H1 (cell line): ENCODE data around the gene COL4A4. TPM values are rescaled to one million over a fixed set of nuclear protein-coding genes. Genes with fewer than 3 reads are reported as not detected.

ENCODE experiments used
- CTCF ChIA-PET: fragments of 300-600 bp; sonication (Branson Sonifier 250); formaldehyde crosslinking; loops from one replicate; lab custom pipeline; 2021; ENCODE audit not compliant: partially characterized antibody; lab: Charles Lee
- POLR2A ChIA-PET: fragments of 300-600 bp; sonication (Branson Sonifier 250); formaldehyde crosslinking; loops from one replicate; lab custom pipeline; 2021; ENCODE audit warnings: inconsistent platforms; ENCODE audit not compliant: partially characterized antibody; lab: Charles Lee
- DNase-seq, 2 experiments: peaks; one replicate each; pipeline versions ENCODE4 v3.0.0 to v3.0.0-alpha.2; 2010 to 2022; ENCODE audit warnings: low spot score in 2 of 2, low read depth in 1 of 2, mixed read lengths in 1 of 2
- FAIRE-seq: peaks from 2 replicates; lab custom pipeline; 2011; peaks lifted over from hg19 to GRCh38; lab: Jason Lieb, UNC
- H2AFZ ChIP-seq: 2 replicates; pipeline ENCODE4 v1.8.1; 2012; ENCODE audit warnings: low read length, inconsistent platforms
- H2AK5ac ChIP-seq: 2 replicates; pipeline ENCODE4 v1.6.1; 2013; ENCODE audit warnings: low read depth, low read length
- H2BK120ac ChIP-seq: replicated peaks from 2 replicates; pipeline ENCODE3; 2013; ENCODE audit warnings: low read depth, low read length, inconsistent platforms
- H2BK12ac ChIP-seq: 2 replicates; pipeline ENCODE4 v1.6.1; 2013; ENCODE audit warnings: low read depth, low read length
- H2BK15ac ChIP-seq: 2 replicates; pipeline ENCODE4 v1.6.1; 2013; ENCODE audit warnings: low read length
- H2BK20ac ChIP-seq: 2 replicates; pipeline ENCODE4 v1.6.1; 2013; ENCODE audit warnings: low read length
- H2BK5ac ChIP-seq: 2 replicates; pipeline ENCODE4 v1.6.1; 2013; ENCODE audit warnings: low read depth, low read length
- H3K14ac ChIP-seq: 2 replicates; pipeline ENCODE4 v1.6.1; 2013; ENCODE audit warnings: inconsistent platforms; ENCODE audit not compliant: insufficient read length
- H3K18ac ChIP-seq: 2 replicates; pipeline ENCODE4 v1.6.1; 2013; ENCODE audit warnings: low read length; ENCODE audit errors: extremely low read depth
- H3K23ac ChIP-seq: 2 replicates; pipeline ENCODE4 v1.6.1; 2013; ENCODE audit warnings: inconsistent platforms; ENCODE audit not compliant: insufficient read length
- H3K23me2 ChIP-seq: 2 replicates; pipeline ENCODE4 v1.6.1; 2013; ENCODE audit warnings: low read depth, low read length
- H3K27ac ChIP-seq: 2 replicates; pipeline ENCODE4 v1.6.1; 2011; ENCODE audit warnings: low read depth, low read length, inconsistent platforms
- H3K27me3 ChIP-seq, 4 experiments: replicated peaks in 1 of 4; 1 replicate in 1 of 4; 2 replicates in 3 of 4; pipeline versions ENCODE4 v1.6.1 to v1.8.1; 2011 to 2013; ENCODE audit warnings: low read length in 3 of 4, mild to moderate bottlenecking in 3 of 4, inconsistent platforms in 2 of 4, mixed read lengths in 2 of 4, moderate library complexity in 1 of 4; ENCODE audit not compliant: control insufficient read depth in 3 of 4, insufficient read depth in 3 of 4; ENCODE audit errors: extremely low read depth in 1 of 4
- H3K36me3 ChIP-seq, 4 experiments: 2 replicates each; pipeline versions ENCODE4 v1.6.1 to v1.8.1; 2011 to 2013; ENCODE audit warnings: mild to moderate bottlenecking in 4 of 4, low read length in 3 of 4, moderate library complexity in 2 of 4, control low read depth in 1 of 4, inconsistent platforms in 1 of 4; ENCODE audit not compliant: insufficient read depth in 4 of 4, control insufficient read depth in 2 of 4
- H3K4ac ChIP-seq: replicated peaks from 2 replicates; pipeline ENCODE3; 2013; ENCODE audit warnings: low read length, low read depth, mixed read lengths, inconsistent platforms; ENCODE audit not compliant: insufficient read length
- H3K4me1 ChIP-seq, 4 experiments: replicated peaks in 1 of 4; 1 replicate in 1 of 4; 2 replicates in 3 of 4; pipeline versions ENCODE4 v1.6.1 to v1.8.1; 2011 to 2013; ENCODE audit warnings: low read length in 3 of 4, inconsistent platforms in 2 of 4, mixed read lengths in 1 of 4; ENCODE audit not compliant: insufficient read depth in 4 of 4, control insufficient read depth in 3 of 4
- H3K4me2 ChIP-seq, 2 experiments: 2 replicates each; pipeline versions ENCODE4 v1.6.1 to v1.8.1; 2011 to 2013; ENCODE audit warnings: low read depth in 2 of 2, low read length in 2 of 2, control low read depth in 1 of 2, inconsistent platforms in 1 of 2, mild to moderate bottlenecking in 1 of 2; ENCODE audit not compliant: insufficient read depth in 1 of 2
- H3K4me3 ChIP-seq, 4 experiments: fragments of 200-600, 300-600 bp in 1 of 4; sonication (generic), shearing (Covaris generic), sonication (Bioruptor Twin) in 1 of 4; 2 replicates each; pipeline versions ENCODE4 v1.5.1 to v1.8.1; 2011 to 2016; ENCODE audit warnings: low read length in 4 of 4, low read depth in 3 of 4, control low read depth in 2 of 4, inconsistent platforms in 2 of 4, mild to moderate bottlenecking in 2 of 4, mixed read lengths in 1 of 4, moderate library complexity in 1 of 4; ENCODE audit not compliant: insufficient read depth in 2 of 4; ENCODE audit errors: extremely low read depth in 1 of 4
- H3K56ac ChIP-seq: replicated peaks from 2 replicates; pipeline ENCODE3; 2013; ENCODE audit warnings: low read depth, mild to moderate bottlenecking, mixed read lengths, low read length, inconsistent platforms; ENCODE audit not compliant: insufficient read length
- H3K79me1 ChIP-seq: 2 replicates; pipeline ENCODE4 v1.6.1; 2013; ENCODE audit warnings: low read depth, low read length, control low read depth
- H3K79me2 ChIP-seq, 2 experiments: 2 replicates each; pipeline versions ENCODE4 v1.6.1 to v1.8.1; 2012 to 2013; ENCODE audit warnings: low read length in 2 of 2, mild to moderate bottlenecking in 2 of 2, inconsistent platforms in 1 of 2; ENCODE audit not compliant: insufficient read depth in 2 of 2, control insufficient read depth in 1 of 2
- H3K9ac ChIP-seq, 4 experiments: replicated peaks in 1 of 4; 1 replicate in 1 of 4; 2 replicates in 3 of 4; pipeline versions ENCODE4 v1.6.1 to v1.8.1; 2011 to 2013; ENCODE audit warnings: low read depth in 3 of 4, low read length in 3 of 4, control low read depth in 2 of 4, mild to moderate bottlenecking in 2 of 4, moderate library complexity in 2 of 4, inconsistent platforms in 1 of 4; ENCODE audit errors: extremely low read depth in 1 of 4
- H3K9me3 ChIP-seq, 2 experiments: 2 replicates each; pipeline versions ENCODE4 v1.6.1 to v1.8.1; 2012 to 2013; ENCODE audit warnings: mild to moderate bottlenecking in 2 of 2, moderate library complexity in 2 of 2, control low read depth in 1 of 2, inconsistent platforms in 1 of 2, low read depth in 1 of 2, low read length in 1 of 2, mixed read lengths in 1 of 2; ENCODE audit not compliant: insufficient read depth in 2 of 2
- H4K20me1 ChIP-seq, 2 experiments: replicated peaks in 1 of 2; 2 replicates each; pipeline versions ENCODE3 to v1.8.1; 2011 to 2013; ENCODE audit warnings: inconsistent platforms in 2 of 2, low read length in 2 of 2, mild to moderate bottlenecking in 1 of 2; ENCODE audit not compliant: insufficient read depth in 2 of 2, control insufficient read depth in 1 of 2
- H4K5ac ChIP-seq: 2 replicates; pipeline ENCODE4 v1.6.1; 2013; ENCODE audit warnings: low read length, low read depth, mixed read lengths, inconsistent platforms; ENCODE audit not compliant: insufficient read length
- H4K8ac ChIP-seq: 2 replicates; pipeline ENCODE4 v1.8.0; 2013; ENCODE audit warnings: mild to moderate bottlenecking, moderate library complexity, low read length, inconsistent platforms; ENCODE audit not compliant: insufficient read depth; ENCODE audit errors: extremely low read depth
- H4K91ac ChIP-seq: replicated peaks from 2 replicates; pipeline ENCODE3; 2013; ENCODE audit warnings: low read length, mixed read lengths, inconsistent platforms; ENCODE audit not compliant: insufficient read length
- CREB1 ChIP-seq: IDR thresholded peaks from 2 replicates; pipeline ENCODE4 v1.6.1; 2012; ENCODE audit warnings: inconsistent platforms
- TCF12 ChIP-seq: IDR thresholded peaks from 2 replicates; pipeline ENCODE4 v1.6.1; 2011; ENCODE audit warnings: low read depth, mild to moderate bottlenecking, low read length
- TEAD4 ChIP-seq: IDR thresholded peaks from 2 replicates; pipeline ENCODE4 v1.6.1; 2012; ENCODE audit warnings: low read depth, low read length, inconsistent platforms, mixed read lengths
- WGBS, 2 experiments: shearing (Covaris generic) in 1 of 2; methylation state at CpG; one replicate each; pipeline versions ENCODE4 v1.1.6 to v1.1.7; 2013 to 2015; ENCODE audit warnings: low lambda C conversion rate in 2 of 2, mixed read lengths in 2 of 2, inconsistent platforms in 1 of 2, low coverage in 1 of 2, missing lambda C conversion rate in 1 of 2; ENCODE audit not compliant: insufficient replicate concordance in 2 of 2, insufficient coverage in 1 of 2, insufficient read length in 1 of 2; ENCODE audit errors: extremely low coverage in 1 of 2, missing lambda C conversion rate in 1 of 2; 5-methylcytosine and 5-hydroxymethylcytosine counted together
- polyA plus RNA-seq, 7 experiments: library from polyadenylated mRNA; depleted of rRNA in 3 of 7; stranded (reverse) in 5 of 7; unstranded in 2 of 7; fragments of >200 nt in 5 of 7; fragments of 200-250 nt in 2 of 7; gene quantifications; 1 replicate in 5 of 7; 2 replicates in 1 of 7; 4 replicates in 1 of 7; pipeline versions ENCODE4 v1.2.1 to v1.2.3, GENCODE V29; 2011 to 2013; ENCODE audit warnings: missing spikeins in 2 of 7, mixed read lengths in 2 of 7
- total RNA-seq: library from RNA; stranded (reverse); fragmentation: NEBNext Ultra II Directional; extraction: Animal tissue kit (Norgen Biotek cat#: 25700); gene quantifications from 2 replicates; pipeline ENCODE4 v1.2.1, GENCODE V29; 2021

COL4A4 gene
- total and polyA plus RNA-seq, 2 of the 8 experiments (the other 6 are each of a cell fraction or from before 2014, with no cell fraction given) = 0.33 to 1.7 TPM

DNA sequence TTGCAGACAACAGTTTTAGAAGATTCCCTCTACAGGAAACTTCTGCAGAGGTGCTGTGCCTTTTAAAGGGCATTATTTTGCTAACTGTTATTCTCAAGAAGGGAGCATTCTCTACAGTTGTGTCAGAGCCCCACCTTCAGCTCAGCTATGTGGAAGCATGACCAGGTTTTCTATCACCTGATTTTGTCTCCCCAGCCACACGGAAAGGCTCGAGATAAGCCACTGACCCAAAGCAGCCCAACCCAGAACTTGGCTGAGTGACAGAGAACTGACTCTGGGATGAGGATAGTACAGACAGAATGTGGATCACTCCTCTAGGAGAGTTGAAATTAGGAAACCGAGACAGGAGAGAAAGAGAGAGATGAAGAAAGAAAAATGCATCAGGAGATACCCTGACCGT is 10.7 kb downstream of the COL4A4 start:
- no peaks in the 10 kb centered on the region for H3K79me1 ChIP-seq
- H3K9ac ChIP-seq = no peak overlapping the region
- 89% methylated on average over 4 of the region's 4 CpGs; no CpG with 5 or more reads in 1 of the 2 experiments for WGBS, 2 experiments
- no peak overlapping the region for H2AFZ ChIP-seq
- no peaks in the 10 kb centered on the region for H4K20me1 ChIP-seq
- H3K79me2 ChIP-seq = no peaks in the 10 kb centered on the region
- POLR2A ChIA-PET = no interaction called here
- no peak overlapping the region for H3K23ac ChIP-seq
- H4K5ac ChIP-seq = no peak overlapping the region
- CTCF ChIA-PET = interaction anchor here (0.5 to 5.7 kb wide), 4 partner anchors 21 to 85 kb away, joined by 3 to 27 read pairs (median 3); no protein-coding TSS in a partner anchor
- no peaks in the 10 kb centered on the region for H3K23me2 ChIP-seq
- DNase-seq = no peak
- no peak overlapping the region for H3K14ac ChIP-seq
- no peak overlapping the region for H3K4me3 ChIP-seq
- no peak overlapping the region for H4K91ac ChIP-seq
- no peak overlapping the region for H4K8ac ChIP-seq
- H3K27me3 ChIP-seq = no peaks in the 10 kb centered on the region
- 0 out of 4 replicates have a peak, but pooled peaks cover 0 to 4% of the 10 kb centered on the region in 2 experiments for H3K9me3 ChIP-seq
- no peak overlapping the region for H2AK5ac ChIP-seq
- H3K18ac ChIP-seq = no peak overlapping the region
- no peaks in the 10 kb centered on the region for H3K36me3 ChIP-seq
- H3K56ac ChIP-seq = no peak overlapping the region
- no peak overlapping the region for H2BK12ac ChIP-seq
- H2BK120ac ChIP-seq = no peak overlapping the region
- no peak overlapping the region for H3K4ac ChIP-seq
- no peak overlapping the region for H2BK20ac ChIP-seq
- H3K27ac ChIP-seq = no peak overlapping the region
- no peak for FAIRE-seq
- H3K4me2 ChIP-seq = no peak overlapping the region
- H3K4me1 ChIP-seq = no peaks in the 10 kb centered on the region
- H2BK15ac ChIP-seq = no peak overlapping the region
- no peak overlapping the region for H2BK5ac ChIP-seq
- TF ChIP-seq TEAD4 = no peak
- no peak for TF ChIP-seq TCF12
- TF ChIP-seq CREB1 = no peak
